ENCODE results near the gene PARL.
"Not testable (repeated sequence)": the region's sequence is repeated elsewhere in the genome, so short reads cannot be mapped to it uniquely, and the experiment has no call there.

Gene PARL

DNA sequence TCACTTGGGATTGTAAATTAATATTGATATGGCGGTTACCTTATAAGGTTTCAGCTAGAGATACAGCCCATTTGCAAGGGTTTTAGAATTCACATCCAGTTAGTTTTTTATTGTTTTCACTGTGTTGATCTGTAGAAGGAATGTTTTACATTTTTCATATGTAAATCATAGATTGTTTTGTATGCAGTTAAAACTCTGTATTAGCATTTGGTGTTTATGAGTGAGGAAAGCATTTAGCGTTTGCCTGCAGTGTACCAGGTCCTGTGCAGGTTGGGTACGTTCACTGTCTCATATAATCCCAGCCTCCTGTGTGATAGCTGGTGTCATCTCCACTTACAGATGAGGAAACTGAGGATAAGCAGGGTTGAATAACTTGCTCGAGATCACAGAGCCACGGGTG lies 83.1 kb downstream of the PARL start:
- DNase-seq, result no peak
- intact Hi-C loops (cut with DNase I), result no loop called here

DNA sequence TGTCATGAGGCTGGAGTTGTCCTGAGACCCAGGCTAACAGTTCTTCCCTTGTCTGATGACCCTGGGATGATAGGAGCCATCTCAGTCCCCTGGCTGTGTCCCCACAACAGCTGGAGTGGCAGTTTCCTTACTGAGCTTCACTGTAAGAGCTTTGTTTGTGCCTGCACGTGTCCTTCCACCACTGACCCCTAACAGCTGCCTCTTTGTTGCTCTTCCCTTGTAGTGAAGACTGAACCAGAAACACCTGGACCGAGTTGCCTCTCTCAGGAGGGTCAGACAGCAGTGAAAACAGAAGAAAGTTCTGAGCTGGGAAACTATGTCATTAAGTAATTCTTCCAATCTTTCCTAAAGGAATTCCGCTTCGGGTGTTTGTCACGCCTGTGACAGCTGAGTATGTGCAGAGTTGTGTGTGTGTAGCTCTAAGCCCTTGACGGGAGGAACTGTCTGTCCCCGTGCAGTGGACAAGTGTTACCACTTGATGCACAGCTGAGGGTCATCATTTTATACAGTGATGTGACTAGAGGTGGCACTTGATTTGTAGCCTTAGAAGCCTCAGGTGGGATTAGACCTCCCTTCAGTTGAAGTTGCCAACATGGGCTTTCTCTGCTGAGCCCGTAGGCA lies 84.3 kb downstream of the PARL start:
- peak in 8 of 10 donors; percentile 48 to 96 (median 78) for DNase-seq
- intact Hi-C loops (cut with DNase I), result no loop called here

DNA sequence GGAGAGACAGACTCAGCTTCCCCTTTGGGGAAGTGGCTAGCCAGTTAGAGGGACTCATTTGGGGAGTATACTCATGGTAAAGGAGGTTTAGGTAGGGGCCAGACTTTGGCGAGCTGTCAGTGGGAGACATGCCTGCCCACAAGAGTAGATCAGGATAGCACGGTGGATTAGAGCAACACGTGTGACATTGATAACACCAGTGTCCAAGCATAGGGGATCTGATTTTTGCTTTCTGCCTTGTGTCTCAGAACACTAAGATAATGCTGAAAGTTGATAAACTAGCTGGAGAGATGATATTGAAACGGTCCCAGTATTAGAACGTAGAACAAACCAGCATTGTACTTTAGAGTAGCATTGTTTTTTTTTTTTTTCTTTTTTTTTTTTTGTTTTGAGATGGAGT lies 85.2 kb downstream of the PARL start:
- intact Hi-C loops (cut with DNase I), result no loop called here
- DNase-seq, result peak in 1 of 10 donors; percentile 19

DNA sequence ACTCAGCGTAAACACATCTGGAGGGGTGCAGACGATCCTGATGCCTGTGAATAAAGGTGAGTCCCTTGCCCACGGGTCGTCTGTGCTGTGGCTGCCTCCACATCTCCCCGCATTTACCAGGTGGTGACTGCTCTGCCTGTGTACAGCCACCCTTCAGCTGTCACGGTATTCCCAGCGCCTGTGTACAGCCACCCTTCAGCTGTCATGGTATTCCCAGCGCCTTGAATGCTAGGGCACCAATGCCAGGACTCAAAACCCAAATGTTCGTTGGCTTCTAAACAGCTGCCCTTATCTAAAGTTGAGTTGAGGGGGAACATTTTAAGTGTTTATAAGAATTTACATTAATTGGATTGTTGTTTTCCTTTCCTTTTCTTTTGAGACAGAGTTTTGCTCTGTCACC lies 86.7 kb downstream of the PARL start:
- intact Hi-C loops (cut with DNase I), result no loop called here
- DNase-seq, result no peak

DNA sequence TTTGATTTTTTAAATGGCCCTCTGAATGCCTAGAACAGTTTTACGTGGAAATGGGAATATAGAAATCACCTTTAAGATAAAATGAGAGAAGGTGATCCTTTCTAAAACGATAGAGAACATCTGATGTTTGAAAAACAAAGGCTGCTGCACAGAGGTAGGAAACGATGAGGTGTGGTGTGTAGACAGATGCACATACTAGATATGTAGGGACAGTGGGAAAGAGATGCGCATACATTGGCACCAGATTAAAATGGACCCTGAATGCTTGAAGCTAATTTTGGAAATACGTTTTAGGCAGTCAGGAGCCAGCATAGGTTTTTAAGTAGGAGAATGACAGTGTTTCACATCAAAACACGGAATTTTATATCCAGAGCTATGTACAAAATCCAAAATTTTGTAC lies 88.3 kb downstream of the PARL start:
- intact Hi-C loops (cut with DNase I), result no loop called here
- no peak for DNase-seq

DNA sequence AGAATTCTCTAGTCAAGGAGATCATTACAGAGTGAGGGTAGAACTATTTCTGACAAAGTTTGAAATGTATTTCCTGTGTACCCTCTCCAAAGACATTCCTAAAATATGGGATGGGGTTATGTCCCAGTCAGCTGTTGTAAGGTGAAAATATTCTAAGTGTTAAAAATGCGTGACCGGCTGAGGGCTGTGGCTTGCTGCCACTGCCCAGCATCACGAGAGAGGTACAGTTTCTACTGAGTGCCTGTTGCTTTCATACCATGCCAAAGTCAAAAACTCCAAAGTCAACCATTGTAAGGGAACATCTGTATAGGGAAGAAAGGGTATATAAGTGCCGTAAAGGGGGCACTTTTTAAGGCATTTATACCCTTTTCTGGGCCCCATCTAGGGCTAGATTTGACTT lies 90.2 kb downstream of the PARL start:
- DNase-seq, result no peak
- intact Hi-C loops (cut with DNase I), result no loop called here

DNA sequence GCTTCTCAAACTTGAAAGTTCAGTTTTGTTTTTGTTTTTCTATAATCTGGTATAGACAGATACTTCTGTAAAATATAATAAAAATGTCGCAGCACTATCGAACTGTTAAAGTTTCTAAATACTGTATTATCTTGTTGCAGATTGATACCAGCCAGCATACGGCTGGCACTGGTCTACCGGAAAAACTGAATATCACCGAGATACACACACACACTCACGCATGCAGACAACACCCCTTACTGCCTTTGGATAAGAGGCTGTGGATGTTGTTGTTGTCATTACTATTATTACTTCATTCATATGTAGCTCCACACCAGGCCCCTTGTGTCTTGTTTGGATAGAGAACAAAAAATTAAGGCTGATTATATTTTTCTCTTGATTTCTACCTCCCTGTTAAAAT lies 91.7 kb downstream of the PARL start:
- DNase-seq, result no peak
- intact Hi-C loops (cut with DNase I), result no loop called here

DNA sequence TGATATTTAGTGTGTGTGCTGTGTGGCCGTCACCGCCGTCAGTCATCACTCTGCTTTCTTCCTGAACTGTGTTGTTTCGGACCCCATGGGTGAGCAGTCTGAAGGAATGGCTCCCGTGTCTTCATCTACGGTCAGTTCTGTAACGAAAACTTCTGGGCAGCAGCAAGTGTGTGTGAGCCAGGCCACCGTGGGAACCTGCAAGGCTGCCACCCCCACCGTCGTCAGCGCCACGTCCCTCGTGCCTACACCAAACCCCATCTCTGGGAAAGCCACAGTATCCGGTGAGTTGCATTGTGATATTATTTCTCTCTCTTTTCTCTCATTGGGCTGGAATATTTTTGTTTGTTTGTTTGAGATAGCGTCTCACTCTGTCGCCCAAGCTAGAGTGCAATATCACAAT lies 94.0 kb downstream of the PARL start:
- intact Hi-C loops (cut with DNase I), result no loop called here

DNA sequence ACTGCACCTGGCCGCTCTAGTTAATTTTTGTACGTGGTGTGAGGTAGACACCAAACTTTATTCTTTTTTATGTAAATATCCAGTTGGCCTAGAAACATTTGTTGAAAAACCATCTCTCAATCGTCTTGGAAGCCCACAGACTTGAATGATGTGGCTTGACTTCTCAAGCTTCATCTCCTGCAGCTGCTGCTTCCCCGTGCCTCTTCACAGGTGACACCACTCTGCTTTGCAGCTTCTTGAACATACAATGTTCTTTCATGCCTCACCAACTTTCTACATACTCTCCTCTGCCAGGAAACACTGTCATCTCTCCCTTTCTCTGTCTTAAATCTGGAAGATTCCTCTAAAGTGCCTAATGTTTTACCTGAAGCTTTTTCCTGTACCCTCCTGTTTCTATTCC lies 94.9 kb downstream of the PARL start:
- intact Hi-C loops (cut with DNase I), result no loop called here
- no peak for DNase-seq

More for the DNA sequence above, 94.0 kb downstream of the PARL start:
- DNase-seq, result no peak

DNA sequence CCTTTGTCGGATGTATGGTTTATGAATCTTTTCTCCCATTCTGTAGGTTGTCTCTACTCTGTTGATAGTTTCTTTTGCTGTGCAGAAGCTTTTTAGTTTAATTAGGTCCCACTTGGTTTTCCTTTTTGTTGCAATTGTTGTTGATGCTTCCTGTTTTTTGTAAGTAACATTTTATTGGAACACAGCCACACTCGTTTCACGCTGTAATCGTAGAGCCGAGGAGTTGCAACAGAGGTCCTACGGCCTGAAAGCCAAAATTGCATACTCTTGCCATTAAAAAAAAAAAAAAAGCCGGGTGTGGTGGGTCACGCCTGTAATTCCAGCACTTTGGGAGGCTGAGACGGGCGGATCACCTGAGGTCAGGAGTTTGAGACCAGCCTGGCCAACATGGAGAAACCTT lies 100.2 kb downstream of the PARL start:
- intact Hi-C loops (cut with DNase I); DNase-seq: not testable (repeated sequence)

DNA sequence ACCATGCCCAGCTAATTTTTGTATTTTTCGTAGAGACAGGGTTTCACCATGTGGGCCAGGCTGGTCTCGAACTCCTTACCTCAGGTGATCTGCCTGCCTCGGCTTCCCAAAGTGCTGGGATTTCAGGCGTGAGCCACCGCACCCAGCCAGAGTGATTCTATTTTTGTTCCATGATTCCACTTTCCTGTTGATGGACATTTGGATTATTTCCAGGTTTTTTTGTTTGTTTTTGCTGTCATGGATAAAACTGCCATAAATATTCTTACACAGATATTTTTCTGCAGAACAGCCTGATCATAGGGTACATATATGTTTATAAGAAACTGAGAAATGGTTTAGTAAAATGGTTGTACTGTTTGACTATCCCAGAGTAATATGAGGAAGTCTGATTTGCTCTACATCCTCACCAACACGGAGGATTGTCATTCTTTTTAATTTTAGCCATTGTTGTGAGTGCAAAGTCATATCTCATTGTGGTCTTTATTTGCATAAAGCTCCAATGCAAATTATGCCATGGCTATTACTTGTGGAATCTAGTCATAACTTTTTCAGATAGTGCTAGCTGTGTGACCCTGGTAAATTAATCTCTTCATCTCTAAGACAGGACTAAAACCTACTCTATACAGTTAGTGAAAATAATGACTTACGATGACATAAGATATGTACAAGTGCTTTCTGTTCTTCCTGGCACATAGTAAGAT lies 102.0 kb downstream of the PARL start:
- intact Hi-C loops (cut with DNase I), result no loop called here
- DNase-seq, result no peak

DNA sequence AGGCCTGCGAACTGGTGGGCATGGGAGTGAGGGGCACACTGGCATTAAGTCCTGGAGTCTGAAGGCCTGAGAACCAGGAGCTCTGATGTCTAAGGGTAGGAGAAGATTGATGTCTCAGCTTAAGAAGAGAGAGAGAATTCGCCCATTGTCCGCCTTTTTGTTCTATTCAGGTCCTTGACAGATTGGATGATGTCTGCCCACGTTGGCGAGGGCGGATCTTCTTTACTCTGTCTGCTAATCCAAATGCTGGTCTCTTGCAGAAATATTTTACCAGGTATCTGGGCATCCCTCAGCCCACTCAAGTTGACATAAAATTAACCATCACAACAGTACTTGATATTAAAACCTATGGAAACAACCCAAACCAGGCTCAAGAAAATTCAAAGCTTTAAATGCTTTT lies 103.4 kb downstream of the PARL start:
- intact Hi-C loops (cut with DNase I), result no loop called here
- DNase-seq, result peak in 2 of 10 donors; percentile 23 to 56

DNA sequence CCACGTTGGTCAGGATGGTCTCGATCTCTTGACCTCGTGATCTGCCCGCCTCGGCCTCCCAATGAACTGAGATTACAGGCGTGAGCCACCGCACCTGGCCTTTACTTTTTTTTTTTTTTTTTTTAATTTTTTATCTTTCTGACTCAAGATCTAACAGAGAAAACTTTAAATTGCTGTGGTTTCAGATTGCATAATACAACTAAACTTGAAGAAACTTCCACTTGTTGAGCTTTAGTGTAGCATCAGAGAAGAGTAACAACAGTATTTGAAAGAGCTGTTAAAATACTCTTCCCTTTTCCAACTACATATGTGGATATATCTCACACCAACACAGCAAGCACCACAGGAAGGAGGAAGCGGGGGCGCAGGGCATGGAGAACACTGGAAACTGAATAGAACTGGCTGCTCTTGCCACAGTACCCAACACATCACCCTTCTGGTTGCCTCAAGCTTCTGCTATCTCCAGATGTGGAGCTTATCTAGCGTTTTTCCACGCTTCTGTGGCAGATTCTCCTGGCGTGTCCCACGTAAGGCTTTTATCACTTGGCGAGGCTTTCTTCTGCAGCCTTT lies 104.7 kb downstream of the PARL start:
- DNase-seq, result peak in 2 of 10 donors; percentile 44 to 78

More for the DNA sequence above, 104.7 kb downstream of the PARL start:
- intact Hi-C loops (cut with DNase I), result no loop called here

Data from posterior cingulate gyrus (tissue), 11 donors.